Loucy (cell line): ENCODE results near the gene SLC7A6OS.

Source experiments
- H2AFZ ChIP-seq: fragments of 200-600 bp; sonication (generic); 2 replicates; pipeline ENCODE4 v1.6.0; 2016; ENCODE audit warnings: antibody characterized with exemption, mild to moderate bottlenecking, low read length, moderate library complexity
- H3F3A ChIP-seq: fragments of 200-600 bp; 2 replicates; pipeline ENCODE4 v1.6.0; 2016; ENCODE audit warnings: antibody characterized with exemption, low read depth, mild to moderate bottlenecking
- H3K27me3 ChIP-seq: fragments of 200-600 bp; sonication (generic); 2 replicates; pipeline ENCODE4 v1.6.1; 2014; ENCODE audit warnings: low read length, mild to moderate bottlenecking; ENCODE audit not compliant: insufficient read depth, poor library complexity, severe bottlenecking
- H3K36me3 ChIP-seq: fragments of 200-600 bp; sonication (generic); 2 replicates; pipeline ENCODE4 v1.6.1; 2016; ENCODE audit warnings: low read length; ENCODE audit not compliant: insufficient read depth
- H3K4me1 ChIP-seq: fragments of 200-600 bp; sonication (generic); 2 replicates; pipeline ENCODE4 v1.5.1; 2014; ENCODE audit warnings: low read length, mild to moderate bottlenecking; ENCODE audit not compliant: insufficient read depth, poor library complexity, severe bottlenecking
- H3K4me2 ChIP-seq: fragments of 200-600 bp; sonication (generic); 2 replicates; pipeline ENCODE4 v1.6.0; 2014; ENCODE audit warnings: antibody characterized with exemption, low read length, low read depth, mild to moderate bottlenecking; ENCODE audit not compliant: poor library complexity, severe bottlenecking
- H3K4me3 ChIP-seq: fragments of 200-600 bp; sonication (generic); 2 replicates; pipeline ENCODE4 v1.5.1; 2014; ENCODE audit warnings: low read length, mild to moderate bottlenecking, mixed read lengths; ENCODE audit not compliant: poor library complexity, severe bottlenecking
- H3K79me2 ChIP-seq: fragments of 200-600 bp; sonication (generic); 2 replicates; pipeline ENCODE4 v1.6.1; 2014; ENCODE audit warnings: low read length; ENCODE audit not compliant: insufficient read depth
- H3K9ac ChIP-seq: fragments of 200-600 bp; sonication (generic); 2 replicates; pipeline ENCODE4 v1.6.0; 2014; ENCODE audit warnings: mild to moderate bottlenecking, low read depth, low read length, moderate library complexity; ENCODE audit not compliant: poor library complexity, severe bottlenecking
- H3K9me2 ChIP-seq: fragments of 200-600 bp; sonication (generic); replicated peaks from 2 replicates; pipeline ENCODE4 v1.6.1; 2016; ENCODE audit warnings: low read depth, low read length, mixed read lengths
- H3K9me3 ChIP-seq: fragments of 200-600 bp; sonication (generic); 2 replicates; pipeline ENCODE4 v1.6.1; 2014; ENCODE audit warnings: mild to moderate bottlenecking, antibody characterized with exemption, low read length, low read depth; ENCODE audit not compliant: insufficient read depth
- H4K20me1 ChIP-seq: fragments of 200-600 bp; sonication (generic); 2 replicates; pipeline ENCODE4 v1.6.0; 2014; ENCODE audit warnings: antibody characterized with exemption, low read length, mild to moderate bottlenecking; ENCODE audit not compliant: insufficient read depth, poor library complexity, severe bottlenecking
- EZH2phosphoT487 ChIP-seq: fragments of 200-600 bp; IDR thresholded peaks from 2 replicates; pipeline ENCODE4 v1.6.1; 2018; ENCODE audit warnings: antibody characterized with exemption, mild to moderate bottlenecking, moderate library complexity, borderline replicate concordance
- TF ChIP-seq, protein P1 (sequence below): fragments of 200-600 bp; sonication (generic); conservative IDR thresholded peaks from 2 replicates; pipeline ENCODE4 v1.5.1; 2014; ENCODE audit warnings: mild to moderate bottlenecking, antibody characterized with exemption, low read length

SLC7A6OS gene

DNA sequence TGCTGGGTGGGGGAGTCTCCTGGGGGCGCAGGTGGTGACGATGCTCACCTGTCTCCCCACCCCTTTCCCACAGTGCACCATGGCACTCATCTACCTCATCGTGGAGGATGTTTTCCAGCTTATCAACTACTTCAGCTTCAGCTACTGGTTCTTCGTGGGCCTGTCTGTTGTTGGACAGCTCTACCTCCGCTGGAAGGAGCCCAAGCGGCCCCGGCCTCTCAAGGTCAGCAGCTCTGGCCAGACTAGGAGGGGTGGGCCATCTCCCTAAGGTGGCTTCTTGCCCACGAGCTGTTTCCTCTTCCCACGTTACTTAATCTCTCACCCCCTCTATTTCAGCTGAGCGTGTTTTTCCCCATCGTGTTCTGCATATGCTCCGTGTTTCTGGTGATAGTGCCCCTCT, 14.5 kb downstream of the SLC7A6OS start:
- H3F3A ChIP-seq: no peaks in the 10 kb centered on the region
- H4K20me1 ChIP-seq: no peaks in the 10 kb centered on the region
- no peaks in the 10 kb centered on the region for H3K27me3 ChIP-seq
- no peak overlapping the region for H3K4me2 ChIP-seq
- peaks cover 12% of the 10 kb centered on the region; the same call in 1 of the 2 replicates for H3K79me2 ChIP-seq
- H3K4me1 ChIP-seq: peaks cover 2% of the 10 kb centered on the region
- no peaks in the 10 kb centered on the region for H3K9me3 ChIP-seq
- TF ChIP-seq, protein P1, sequence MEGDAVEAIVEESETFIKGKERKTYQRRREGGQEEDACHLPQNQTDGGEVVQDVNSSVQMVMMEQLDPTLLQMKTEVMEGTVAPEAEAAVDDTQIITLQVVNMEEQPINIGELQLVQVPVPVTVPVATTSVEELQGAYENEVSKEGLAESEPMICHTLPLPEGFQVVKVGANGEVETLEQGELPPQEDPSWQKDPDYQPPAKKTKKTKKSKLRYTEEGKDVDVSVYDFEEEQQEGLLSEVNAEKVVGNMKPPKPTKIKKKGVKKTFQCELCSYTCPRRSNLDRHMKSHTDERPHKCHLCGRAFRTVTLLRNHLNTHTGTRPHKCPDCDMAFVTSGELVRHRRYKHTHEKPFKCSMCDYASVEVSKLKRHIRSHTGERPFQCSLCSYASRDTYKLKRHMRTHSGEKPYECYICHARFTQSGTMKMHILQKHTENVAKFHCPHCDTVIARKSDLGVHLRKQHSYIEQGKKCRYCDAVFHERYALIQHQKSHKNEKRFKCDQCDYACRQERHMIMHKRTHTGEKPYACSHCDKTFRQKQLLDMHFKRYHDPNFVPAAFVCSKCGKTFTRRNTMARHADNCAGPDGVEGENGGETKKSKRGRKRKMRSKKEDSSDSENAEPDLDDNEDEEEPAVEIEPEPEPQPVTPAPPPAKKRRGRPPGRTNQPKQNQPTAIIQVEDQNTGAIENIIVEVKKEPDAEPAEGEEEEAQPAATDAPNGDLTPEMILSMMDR: no peak
- no peak overlapping the region for H3K9ac ChIP-seq
- no peaks in the 10 kb centered on the region for H3K9me2 ChIP-seq
- no peak overlapping the region for H2AFZ ChIP-seq
- peaks cover 94% of the 10 kb centered on the region; the same call in 1 of the 2 replicates for H3K36me3 ChIP-seq
- H3K4me3 ChIP-seq: no peak overlapping the region

DNA sequence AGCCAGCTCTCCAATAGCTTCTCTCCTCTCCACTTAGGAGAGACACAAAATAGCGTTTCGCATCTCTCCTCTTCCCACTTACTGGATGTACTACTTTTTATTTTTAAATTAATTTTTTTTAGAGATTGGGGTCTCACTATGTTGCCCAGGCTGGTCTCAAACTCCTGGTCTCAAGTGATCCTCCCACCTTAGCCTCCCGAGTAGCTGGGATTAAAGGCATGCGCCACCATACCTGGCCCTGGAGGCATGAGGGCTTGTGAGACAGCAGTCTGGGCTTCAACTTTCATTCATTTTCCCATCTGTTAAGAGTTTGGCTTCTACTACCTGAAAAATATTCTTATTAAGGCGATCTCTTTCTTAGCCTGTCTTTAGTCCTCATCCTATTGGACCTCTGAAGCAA, 18.3 kb downstream of the SLC7A6OS start:
- Histone ChIP-seq H3K79me2 (peaks cover 32% of the 10 kb centered on the region; the same call in 1 of the 2 replicates), H3K27me3 (no peaks in the 10 kb centered on the region), H3K36me3 (peaks cover 64% of the 10 kb centered on the region; the same call in 1 of the 2 replicates), H3K4me1 (peaks cover 37% of the 10 kb centered on the region), H3K4me3 (no peak overlapping the region), H3F3A (peaks cover 7% of the 10 kb centered on the region), H3K9ac (no peak overlapping the region), H3K4me2 (no peak overlapping the region), H4K20me1 (peaks cover 7% of the 10 kb centered on the region), H2AFZ (no peak overlapping the region), H3K9me3 (no peaks in the 10 kb centered on the region), H3K9me2 (no peaks in the 10 kb centered on the region)
- no peak for TF ChIP-seq EZH2phosphoT487
- TF ChIP-seq, protein P1: no peak

DNA sequence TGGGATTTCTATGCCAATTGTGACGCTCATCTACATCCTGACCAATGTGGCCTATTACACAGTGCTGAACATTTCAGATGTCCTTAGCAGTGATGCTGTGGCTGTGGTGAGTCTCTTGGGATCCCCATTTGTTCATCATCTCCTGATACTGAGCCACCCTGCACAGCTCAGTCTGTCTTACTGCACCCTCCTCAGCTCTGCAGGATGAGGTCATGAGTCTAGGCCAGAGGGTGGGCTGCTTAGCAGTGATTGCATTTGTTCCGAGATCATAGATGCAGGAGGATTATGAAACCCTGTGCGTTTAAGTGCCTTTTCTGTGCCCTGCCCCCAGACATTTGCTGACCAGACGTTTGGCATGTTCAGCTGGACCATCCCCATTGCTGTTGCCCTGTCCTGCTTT, 19.5 kb downstream of the SLC7A6OS start:
- H3K79me2 ChIP-seq: peaks cover 41% of the 10 kb centered on the region; the same call in 1 of the 2 replicates
- no peak overlapping the region for H3K4me3 ChIP-seq
- no peak overlapping the region for H2AFZ ChIP-seq
- H3K4me2 ChIP-seq: no peak overlapping the region
- no peaks in the 10 kb centered on the region for H3K27me3 ChIP-seq
- peaks cover 52% of the 10 kb centered on the region; the same call in 1 of the 2 replicates for H3K36me3 ChIP-seq
- H4K20me1 ChIP-seq: peaks cover 7% of the 10 kb centered on the region
- H3K9me2 ChIP-seq: no peaks in the 10 kb centered on the region
- H3K9me3 ChIP-seq: no peaks in the 10 kb centered on the region
- peaks cover 13% of the 10 kb centered on the region for H3F3A ChIP-seq
- no peak overlapping the region for H3K9ac ChIP-seq
- peaks cover 48% of the 10 kb centered on the region for H3K4me1 ChIP-seq
- TF ChIP-seq, protein P1: no peak
- no peak for TF ChIP-seq EZH2phosphoT487
